Measurements from ENCODE around the gene KIF26B. TPM values are rescaled to one million over a fixed set of nuclear protein-coding genes. Genes with fewer than 3 reads are reported as not detected.

Gene KIF26B
- total RNA-seq, 1 experiment from 2014 or later, result 2.3 TPM

- Histone ChIP-seq H3K9ac (ENCODE audit: low read length) (no peak overlapping the region), H3K27ac (ENCODE audit: low read length) (no peak overlapping the region), H2AFZ (ENCODE audit: low read length) (no peak overlapping the region), H3K4me1 (ENCODE audit: low read length) (peaks cover 6% of the 10 kb centered on the region), H4K20me1 (ENCODE audit: insufficient read depth, low read depth, low read length) (no peaks in the 10 kb centered on the region), H3K4me3 (ENCODE audit: low read length) (no peak overlapping the region), H3K4me2 (ENCODE audit: low read depth, low read length, poor library complexity, severe bottlenecking) (no peak overlapping the region), H3K9me3 (ENCODE audit: low read length) (no peaks in the 10 kb centered on the region), H3K79me2 (ENCODE audit: low read length) (no peaks in the 10 kb centered on the region), H3K9me2 (replicated peaks; ENCODE audit: insufficient read depth, low read length) (no peaks in the 10 kb centered on the region), H3K27me3 (ENCODE audit: low read length) (no peaks in the 10 kb centered on the region), H3K36me3 (ENCODE audit: insufficient read depth, low read length) (peaks cover 2% of the 10 kb centered on the region; the same call in 1 of the 2 replicates)
- no peak for DNase-seq
Observed at GRCh38 chr1:245742896-245743295, 588.1 kb downstream of the KIF26B start.

GRCh38 chr1:245748240-245748639 lies 593.5 kb downstream of the KIF26B start:
- Histone ChIP-seq H3K9me3 (ENCODE audit: low read length) (no peaks in the 10 kb centered on the region), H3K79me2 (ENCODE audit: low read length) (no peaks in the 10 kb centered on the region), H2AFZ (ENCODE audit: low read length) (no peak overlapping the region), H3K4me3 (ENCODE audit: low read length) (no peak overlapping the region), H3K36me3 (ENCODE audit: insufficient read depth, low read length) (peaks cover 3% of the 10 kb centered on the region; the same call in 1 of the 2 replicates), H4K20me1 (ENCODE audit: insufficient read depth, low read depth, low read length) (no peaks in the 10 kb centered on the region), H3K27ac (ENCODE audit: low read length) (no peak overlapping the region), H3K9me2 (replicated peaks; ENCODE audit: insufficient read depth, low read length) (no peaks in the 10 kb centered on the region), H3K4me1 (ENCODE audit: low read length) (peaks cover 16% of the 10 kb centered on the region), H3K4me2 (ENCODE audit: low read depth, low read length, poor library complexity, severe bottlenecking) (no peak overlapping the region), H3K27me3 (ENCODE audit: low read length) (no peaks in the 10 kb centered on the region), H3K9ac (ENCODE audit: low read length) (no peak overlapping the region)
- DNase-seq, result no peak

GRCh38 chr1:245748646-245749045 lies 593.9 kb downstream of the KIF26B start:
- no peaks in the 10 kb centered on the region for H3K79me2 ChIP-seq (ENCODE audit: low read length)
- H3K9ac ChIP-seq (ENCODE audit: low read length), result no peak overlapping the region
- no peaks in the 10 kb centered on the region for H3K9me2 ChIP-seq (replicated peaks; ENCODE audit: insufficient read depth, low read length)
- no peaks in the 10 kb centered on the region for H4K20me1 ChIP-seq (ENCODE audit: insufficient read depth, low read depth, low read length)
- H3K4me1 ChIP-seq (ENCODE audit: low read length), result peaks cover 20% of the 10 kb centered on the region
- H3K4me2 ChIP-seq (ENCODE audit: low read depth, low read length, poor library complexity, severe bottlenecking), result no peak overlapping the region
- peaks cover 3% of the 10 kb centered on the region; the same call in 1 of the 2 replicates for H3K36me3 ChIP-seq (ENCODE audit: insufficient read depth, low read length)
- H3K9me3 ChIP-seq (ENCODE audit: low read length), result no peaks in the 10 kb centered on the region
- no peak overlapping the region for H2AFZ ChIP-seq (ENCODE audit: low read length)
- H3K4me3 ChIP-seq (ENCODE audit: low read length), result no peak overlapping the region
- H3K27ac ChIP-seq (ENCODE audit: low read length), result no peak overlapping the region
- no peaks in the 10 kb centered on the region for H3K27me3 ChIP-seq (ENCODE audit: low read length)
- no peak for DNase-seq

GRCh38 chr1:245749053-245749452 lies 594.3 kb downstream of the KIF26B start:
- Histone ChIP-seq H2AFZ (ENCODE audit: low read length) (no peak overlapping the region), H3K36me3 (ENCODE audit: insufficient read depth, low read length) (peaks cover 3% of the 10 kb centered on the region; the same call in 1 of the 2 replicates), H3K4me2 (ENCODE audit: low read depth, low read length, poor library complexity, severe bottlenecking) (no peak overlapping the region), H3K27me3 (ENCODE audit: low read length) (no peaks in the 10 kb centered on the region), H4K20me1 (ENCODE audit: insufficient read depth, low read depth, low read length) (no peaks in the 10 kb centered on the region), H3K4me3 (ENCODE audit: low read length) (no peak overlapping the region), H3K79me2 (ENCODE audit: low read length) (no peaks in the 10 kb centered on the region), H3K27ac (ENCODE audit: low read length) (no peak overlapping the region), H3K9me2 (replicated peaks; ENCODE audit: insufficient read depth, low read length) (no peaks in the 10 kb centered on the region), H3K4me1 (ENCODE audit: low read length) (peaks cover 24% of the 10 kb centered on the region), H3K9ac (ENCODE audit: low read length) (no peak overlapping the region), H3K9me3 (ENCODE audit: low read length) (no peaks in the 10 kb centered on the region)
- DNase-seq, result no peak

GRCh38 chr1:245750261-245750660 lies 595.5 kb downstream of the KIF26B start:
- no peaks in the 10 kb centered on the region for H4K20me1 ChIP-seq (ENCODE audit: insufficient read depth, low read depth, low read length)
- no peaks in the 10 kb centered on the region for H3K79me2 ChIP-seq (ENCODE audit: low read length)
- no peak overlapping the region for H3K4me2 ChIP-seq (ENCODE audit: low read depth, low read length, poor library complexity, severe bottlenecking)
- no peak overlapping the region for H3K4me3 ChIP-seq (ENCODE audit: low read length)
- no peaks in the 10 kb centered on the region for H3K27me3 ChIP-seq (ENCODE audit: low read length)
- peaks cover 36% of the 10 kb centered on the region for H3K4me1 ChIP-seq (ENCODE audit: low read length)
- DNase-seq, result no peak
- no peak overlapping the region for H2AFZ ChIP-seq (ENCODE audit: low read length)
- peaks cover 3% of the 10 kb centered on the region; the same call in 1 of the 2 replicates for H3K36me3 ChIP-seq (ENCODE audit: insufficient read depth, low read length)
- peak overlapping the region; percentile 25; the same call in 1 of the 2 replicates for H3K27ac ChIP-seq (ENCODE audit: low read length)
- H3K9me2 ChIP-seq (replicated peaks; ENCODE audit: insufficient read depth, low read length), result no peaks in the 10 kb centered on the region
- H3K9ac ChIP-seq (ENCODE audit: low read length), result no peak overlapping the region
- no peaks in the 10 kb centered on the region for H3K9me3 ChIP-seq (ENCODE audit: low read length)

- Histone ChIP-seq H3K9ac (ENCODE audit: low read length) (no peak overlapping the region), H3K4me3 (ENCODE audit: low read length) (no peak overlapping the region), H2AFZ (ENCODE audit: low read length) (no peak overlapping the region), H3K4me1 (ENCODE audit: low read length) (peaks cover 37% of the 10 kb centered on the region), H3K79me2 (ENCODE audit: low read length) (no peaks in the 10 kb centered on the region), H3K9me3 (ENCODE audit: low read length) (no peaks in the 10 kb centered on the region), H3K4me2 (ENCODE audit: low read depth, low read length, poor library complexity, severe bottlenecking) (no peak overlapping the region), H4K20me1 (ENCODE audit: insufficient read depth, low read depth, low read length) (no peaks in the 10 kb centered on the region), H3K27ac (ENCODE audit: low read length) (peak overlapping the region; percentile 15; the same call in 1 of the 2 replicates), H3K9me2 (replicated peaks; ENCODE audit: insufficient read depth, low read length) (no peaks in the 10 kb centered on the region), H3K36me3 (ENCODE audit: insufficient read depth, low read length) (peaks cover 3% of the 10 kb centered on the region; the same call in 1 of the 2 replicates), H3K27me3 (ENCODE audit: low read length) (no peaks in the 10 kb centered on the region)
- no peak for DNase-seq
Observed at GRCh38 chr1:245751116-245751515, 596.3 kb downstream of the KIF26B start.

- no peak for DNase-seq
- H3K4me2 ChIP-seq (ENCODE audit: low read depth, low read length, poor library complexity, severe bottlenecking), result no peak overlapping the region
- H3K27ac ChIP-seq (ENCODE audit: low read length), result peak overlapping the region; percentile 99; the same call in 1 of the 2 replicates
- peaks cover 3% of the 10 kb centered on the region; the same call in 1 of the 2 replicates for H3K36me3 ChIP-seq (ENCODE audit: insufficient read depth, low read length)
- no peaks in the 10 kb centered on the region for H3K27me3 ChIP-seq (ENCODE audit: low read length)
- no peak overlapping the region for H3K9ac ChIP-seq (ENCODE audit: low read length)
- H3K4me1 ChIP-seq (ENCODE audit: low read length), result peaks cover 45% of the 10 kb centered on the region
- no peaks in the 10 kb centered on the region for H4K20me1 ChIP-seq (ENCODE audit: insufficient read depth, low read depth, low read length)
- no peak overlapping the region for H3K4me3 ChIP-seq (ENCODE audit: low read length)
- no peaks in the 10 kb centered on the region for H3K9me2 ChIP-seq (replicated peaks; ENCODE audit: insufficient read depth, low read length)
- H3K9me3 ChIP-seq (ENCODE audit: low read length), result no peaks in the 10 kb centered on the region
- no peak overlapping the region for H2AFZ ChIP-seq (ENCODE audit: low read length)
- H3K79me2 ChIP-seq (ENCODE audit: low read length), result no peaks in the 10 kb centered on the region
Observed at GRCh38 chr1:245751726-245752470, 597.1 kb downstream of the KIF26B start.

- Histone ChIP-seq H3K9ac (ENCODE audit: low read length) (no peak overlapping the region; the same call in 1 of the 2 replicates), H2AFZ (ENCODE audit: low read length) (no peak overlapping the region), H3K9me3 (ENCODE audit: low read length) (no peaks in the 10 kb centered on the region), H3K27me3 (ENCODE audit: low read length) (no peaks in the 10 kb centered on the region), H3K4me1 (ENCODE audit: low read length) (peaks cover 47% of the 10 kb centered on the region), H3K36me3 (ENCODE audit: insufficient read depth, low read length) (peaks cover 3% of the 10 kb centered on the region; the same call in 1 of the 2 replicates), H3K4me2 (ENCODE audit: low read depth, low read length, poor library complexity, severe bottlenecking) (no peak overlapping the region), H3K9me2 (replicated peaks; ENCODE audit: insufficient read depth, low read length) (no peaks in the 10 kb centered on the region), H4K20me1 (ENCODE audit: insufficient read depth, low read depth, low read length) (no peaks in the 10 kb centered on the region), H3K27ac (ENCODE audit: low read length) (peak overlapping the region; percentile 99), H3K4me3 (ENCODE audit: low read length) (no peak overlapping the region), H3K79me2 (ENCODE audit: low read length) (no peaks in the 10 kb centered on the region)
- DNase-seq, result no peak
Observed at GRCh38 chr1:245752561-245752960, 597.8 kb downstream of the KIF26B start.
